GM23248 (cell line): ENCODE data around the gene AMBRA1. TPM values are rescaled to one million over a fixed set of nuclear protein-coding genes. Genes with fewer than 3 reads are reported as not detected.

Experiments
- DNase-seq: peaks from one replicate; pipeline ENCODE4 v3.0.0-alpha.2; 2015
- H2AFZ ChIP-seq: fragments of 200-600 bp; sonication (generic); 2 replicates; pipeline ENCODE4 v1.6.1; 2016; ENCODE audit warnings: antibody characterized with exemption
- H3F3A ChIP-seq: fragments of 200-600 bp; sonication (generic); 2 replicates; pipeline ENCODE4 v1.6.1; 2016; ENCODE audit warnings: mild to moderate bottlenecking, antibody characterized with exemption, mixed run types; ENCODE audit not compliant: insufficient read depth
- H3K27ac ChIP-seq: fragments of 200-600 bp; sonication (generic); 2 replicates; pipeline ENCODE4 v1.5.1; 2016; ENCODE audit warnings: mild to moderate bottlenecking
- H3K27me3 ChIP-seq: fragments of 200-600 bp; sonication (generic); replicated peaks from 2 replicates; pipeline ENCODE4 v1.6.1; 2016; ENCODE audit warnings: mild to moderate bottlenecking; ENCODE audit not compliant: insufficient read depth
- H3K36me3 ChIP-seq: fragments of 200-600 bp; sonication (generic); 2 replicates; pipeline ENCODE4 v1.6.1; 2016; ENCODE audit warnings: low read depth, mild to moderate bottlenecking
- H3K4me1 ChIP-seq: fragments of 200-600 bp; sonication (generic); 2 replicates; pipeline ENCODE4 v1.6.1; 2016; ENCODE audit warnings: mild to moderate bottlenecking; ENCODE audit not compliant: insufficient read depth
- H3K4me2 ChIP-seq: fragments of 200-600 bp; sonication (generic); one replicate; pipeline ENCODE4 v1.6.1; 2016; ENCODE audit warnings: mild to moderate bottlenecking; ENCODE audit not compliant: unreplicated experiment
- H3K4me3 ChIP-seq: fragments of 200-600 bp; sonication (generic); 2 replicates; pipeline ENCODE4 v1.5.1; 2016; ENCODE audit warnings: mild to moderate bottlenecking
- H3K79me2 ChIP-seq: fragments of 200-600 bp; sonication (generic); 2 replicates; pipeline ENCODE4 v1.6.1; 2016; ENCODE audit warnings: mild to moderate bottlenecking; ENCODE audit not compliant: insufficient read depth
- H3K9ac ChIP-seq: fragments of 200-600 bp; sonication (generic); 2 replicates; pipeline ENCODE4 v1.6.1; 2016; ENCODE audit warnings: mild to moderate bottlenecking
- H3K9me2 ChIP-seq: fragments of 200-600 bp; sonication (generic); 2 replicates; pipeline ENCODE4 v1.6.1; 2016; ENCODE audit warnings: mixed run types, mild to moderate bottlenecking, moderate library complexity; ENCODE audit not compliant: insufficient read depth
- H3K9me3 ChIP-seq: fragments of 200-600 bp; sonication (generic); one replicate; pipeline ENCODE4 v1.6.1; 2017; ENCODE audit warnings: low read depth
- H4K20me1 ChIP-seq: fragments of 200-600 bp; sonication (generic); 2 replicates; pipeline ENCODE4 v1.6.0; 2016; ENCODE audit not compliant: insufficient read depth
- EZH2 ChIP-seq: fragments of 200-600 bp; sonication (generic); IDR thresholded peaks from 2 replicates; pipeline ENCODE4 v1.6.1; 2018; ENCODE audit warnings: antibody characterized with exemption, mild to moderate bottlenecking; ENCODE audit not compliant: insufficient read depth, poor library complexity, severe bottlenecking
- EZH2phosphoT487 ChIP-seq: fragments of 200-600 bp; sonication (generic); IDR thresholded peaks from 2 replicates; pipeline ENCODE4 v1.6.1; 2018; ENCODE audit warnings: antibody characterized with exemption, moderate library complexity, mild to moderate bottlenecking, low read depth; ENCODE audit not compliant: insufficient read depth
- WGBS, 2 experiments: methylation state at CpG; one replicate each; pipeline ENCODE4 v1.1.6; 2015 to 2017; ENCODE audit warnings: low lambda C conversion rate in 2 of 2, low coverage in 1 of 2; ENCODE audit errors: missing lambda C conversion rate in 2 of 2; 5-methylcytosine and 5-hydroxymethylcytosine counted together
- in situ Hi-C: fragments of 300-500 bp; cut with MboI; formaldehyde crosslinking; loops from 2 replicates; pipeline ENCODE4 v1.15.0; 2020
- polyA plus RNA-seq: library from polyadenylated mRNA; unstranded; fragments of >200 nt; fragmentation: Nextera tagmentation; extraction: Ambion mirVana; gene quantifications from 2 replicates; pipeline ENCODE4 v1.2.1, GENCODE V29; 2016
- total RNA-seq: library from RNA; depleted of rRNA; stranded (reverse); fragments of >200 nt; shearing (Covaris generic); gene quantifications from 2 replicates; pipeline ENCODE4 v1.2.3, GENCODE V29; 2014

AMBRA1 gene
- total and polyA plus RNA-seq, 2 experiments from 2014 or later: 5.0 to 46.0 TPM

DNA sequence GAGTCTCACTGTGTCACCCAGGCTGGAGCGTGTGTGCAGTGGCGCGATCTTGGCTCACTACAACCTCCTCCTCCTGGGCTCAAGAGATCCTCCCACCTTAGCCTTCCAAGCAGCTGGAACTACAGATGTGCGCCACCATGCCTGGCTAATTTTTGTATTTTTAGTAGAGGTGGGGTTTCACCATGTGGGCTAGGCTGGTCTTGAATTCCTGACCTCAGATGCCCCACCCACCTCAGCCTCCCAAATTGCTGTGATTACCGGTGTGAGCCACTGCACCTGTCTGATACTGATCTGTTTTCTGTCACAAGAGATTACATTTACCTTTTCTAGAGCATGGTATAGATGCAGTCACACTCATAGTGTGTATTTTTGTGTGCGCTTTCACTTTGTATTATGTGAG is 35.1 kb upstream of the AMBRA1 start:
- 97 to 99% methylated on average over 6 of the region's 6 CpGs for WGBS, 2 experiments
- DNase-seq: no peak
- Histone ChIP-seq H3K27me3 (no peaks in the 10 kb centered on the region), H3K9ac (no peak overlapping the region), H3K27ac (no peak overlapping the region), H2AFZ (no peak overlapping the region), H3K9me3 (no peaks in the 10 kb centered on the region), H3F3A (no peaks in the 10 kb centered on the region), H3K4me2 (no peak overlapping the region), H4K20me1 (no peaks in the 10 kb centered on the region), H3K4me3 (no peak overlapping the region), H3K9me2 (no peaks in the 10 kb centered on the region), H3K4me1 (no peaks in the 10 kb centered on the region), H3K79me2 (peaks cover 91% of the 10 kb centered on the region), H3K36me3 (peaks cover 34% of the 10 kb centered on the region)
- TF ChIP-seq EZH2: no peak
- in situ Hi-C loops: no loop called here

DNA sequence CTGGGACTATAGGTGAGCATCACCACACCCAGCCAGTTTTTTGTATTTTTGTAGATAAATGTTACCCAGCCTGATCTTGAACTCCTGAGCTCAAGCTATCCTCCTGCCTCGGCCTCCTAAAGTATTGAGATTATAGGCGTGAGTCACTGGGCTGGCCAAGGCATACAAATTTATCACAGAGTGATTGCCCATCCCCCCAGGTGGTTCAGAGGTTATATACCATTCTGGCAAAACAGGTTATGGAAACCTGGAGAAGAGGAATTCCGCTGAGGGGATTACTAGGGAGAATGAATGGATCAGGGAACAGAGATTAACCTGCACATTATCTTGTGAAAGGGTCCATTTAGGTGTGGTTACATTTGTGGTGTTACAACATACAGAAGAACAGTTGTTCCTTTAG is 31.6 kb upstream of the AMBRA1 start:
- no peak overlapping the region for H2AFZ ChIP-seq
- H3K27ac ChIP-seq: no peak overlapping the region
- H3K9me3 ChIP-seq: no peaks in the 10 kb centered on the region
- DNase-seq: no peak
- no peaks in the 10 kb centered on the region for H4K20me1 ChIP-seq
- no peaks in the 10 kb centered on the region for H3K9me2 ChIP-seq
- H3K27me3 ChIP-seq: no peaks in the 10 kb centered on the region
- no peak overlapping the region for H3K9ac ChIP-seq
- no peaks in the 10 kb centered on the region for H3F3A ChIP-seq
- in situ Hi-C loops: no loop called here
- H3K79me2 ChIP-seq: peaks cover 97% of the 10 kb centered on the region
- WGBS, 2 experiments: 95 to 97% methylated on average over 3 of the region's 3 CpGs
- H3K4me2 ChIP-seq: no peak overlapping the region
- H3K4me1 ChIP-seq: no peaks in the 10 kb centered on the region
- no peak overlapping the region for H3K4me3 ChIP-seq
- TF ChIP-seq EZH2 (no peak), EZH2phosphoT487 (no peak)
- peaks cover 33% of the 10 kb centered on the region; the same call in 1 of the 2 replicates for H3K36me3 ChIP-seq

GRCh38 chr11:46618837-46619236 is 25.0 kb upstream of the AMBRA1 start:
- Histone ChIP-seq H3K27me3 (no peaks in the 10 kb centered on the region), H3K4me1 (peaks cover 18% of the 10 kb centered on the region), H2AFZ (no peak overlapping the region), H3K79me2 (peaks cover 68% of the 10 kb centered on the region), H3K9me2 (no peaks in the 10 kb centered on the region), H3K27ac (no peak overlapping the region), H3F3A (peaks cover 10% of the 10 kb centered on the region; the same call in 1 of the 2 replicates), H3K4me3 (peak overlapping the region; percentile 94), H3K36me3 (0 out of 2 replicates have a peak, but pooled peaks cover 7% of the 10 kb centered on the region), H4K20me1 (no peaks in the 10 kb centered on the region), H3K4me2 (peak overlapping the region; percentile 96), H3K9ac (peak overlapping the region; percentile 99), H3K9me3 (no peaks in the 10 kb centered on the region)
- no peak for DNase-seq
- in situ Hi-C loops: no loop called here
- WGBS, 2 experiments: 91 to 96% methylated on average over 6 of the region's 6 CpGs
- TF ChIP-seq EZH2 (no peak), EZH2phosphoT487 (no peak)

DNA sequence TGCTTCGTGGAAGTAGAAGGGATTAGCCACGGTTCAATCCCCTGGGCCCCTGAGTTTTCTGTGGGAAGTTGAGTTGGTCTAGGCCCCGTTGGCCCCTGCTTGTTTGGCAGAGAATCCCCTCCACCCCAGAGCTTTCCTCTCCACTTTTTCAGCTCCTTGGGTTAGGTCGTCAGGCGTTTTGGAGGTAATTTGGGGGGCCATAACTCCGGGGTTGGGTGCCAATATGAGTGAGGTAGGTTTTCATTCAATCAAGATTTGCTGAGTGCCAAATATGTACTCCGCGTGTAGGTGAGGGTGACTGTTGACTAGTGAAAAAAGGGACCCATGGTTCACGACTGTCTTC is 24.1 kb upstream of the AMBRA1 start:
- WGBS, 2 experiments: 1 to 3% methylated on average over 9 of the region's 9 CpGs
- Histone ChIP-seq H3K27me3 (no peaks in the 10 kb centered on the region), H3K9me2 (no peaks in the 10 kb centered on the region), H3F3A (peaks cover 10% of the 10 kb centered on the region; the same call in 1 of the 2 replicates), H3K4me1 (peaks cover 18% of the 10 kb centered on the region), H3K27ac (peak overlapping the region; percentile 95), H3K9me3 (no peaks in the 10 kb centered on the region), H3K79me2 (peaks cover 59% of the 10 kb centered on the region), H3K4me2 (peak overlapping the region; percentile 96), H3K4me3 (peak overlapping the region; percentile 94), H3K9ac (peak overlapping the region; percentile 99), H4K20me1 (no peaks in the 10 kb centered on the region), H2AFZ (peak overlapping the region; percentile 87), H3K36me3 (0 out of 2 replicates have a peak, but pooled peaks cover 7% of the 10 kb centered on the region)
- TF ChIP-seq EZH2 (no peak), EZH2phosphoT487 (no peak)
- in situ Hi-C loops: no loop called here
- no peak for DNase-seq
